ENCODE measurements around the gene INSYN2B.

GRCh38 chr5:170006021-170006420, 25.7 kb upstream of the INSYN2B start:
- TF ChIP-seq CTCF (IDR thresholded peaks at IDR 0.05; ENCODE audit: low read length): no peak
- no peak for TF ChIP-seq EZH2 (IDR thresholded peaks at IDR 0.05; ENCODE audit: borderline replicate concordance, low read length)

All from OCI-LY1 (cell line).